Sigmoid colon (tissue), 7 donors: ENCODE data around the gene BRIX1. TPM values are rescaled to one million over a fixed set of nuclear protein-coding genes. Genes with fewer than 3 reads are reported as not detected.

Experiments
- DNase-seq: peaks from one replicate; pipeline ENCODE4 v3.0.0-alpha.2; 2019
- H3K27ac ChIP-seq, 4 donors: fragments of 200-600 bp; sonication (generic); one replicate each; pipeline ENCODE4 v1.5.1; 2016 to 2019; ENCODE audit warnings: mild to moderate bottlenecking in 1 of 4
- H3K27me3 ChIP-seq, 3 donors: fragments of 200-600 bp; sonication (generic); one replicate each; pipeline ENCODE4 v1.5.1; 2019; ENCODE audit warnings: mild to moderate bottlenecking in 1 of 3
- H3K36me3 ChIP-seq, 4 donors: fragments of 200-600 bp; sonication (generic); one replicate each; pipeline ENCODE4 v1.5.1; 2016 to 2019
- H3K4me1 ChIP-seq, 4 donors: fragments of 200-600 bp; sonication (generic); one replicate each; pipeline ENCODE4 v1.5.1; 2017 to 2019
- H3K4me3 ChIP-seq, 4 donors: fragments of 200-600 bp; sonication (generic); one replicate each; pipeline ENCODE4 v1.5.1; 2017 to 2019; ENCODE audit warnings: mild to moderate bottlenecking in 2 of 4, moderate library complexity in 1 of 4
- H3K9me3 ChIP-seq, 4 donors: fragments of 200-600 bp in 3 of 4; sonication (generic) in 3 of 4; one replicate each; pipeline versions ENCODE4 v1.5.1 to v1.6.1; 2013 to 2019
- EP300 ChIP-seq, 4 donors: sonication (generic); formaldehyde crosslinking; IDR thresholded peaks; one replicate each; pipeline ENCODE4 v1.6.1; 2017; ENCODE audit warnings: antibody characterized with exemption in 4 of 4
- POLR2A ChIP-seq, 2 donors: fragments of 450-650 bp; IDR thresholded peaks; one replicate each; pipeline ENCODE4 v1.6.1; 2016; ENCODE audit warnings: antibody characterized with exemption in 2 of 2, mild to moderate bottlenecking in 2 of 2, moderate library complexity in 2 of 2
- POLR2AphosphoS5 ChIP-seq, 4 donors: sonication (generic); formaldehyde crosslinking; IDR thresholded peaks; one replicate each; pipeline ENCODE4 v1.6.1; 2017; ENCODE audit warnings: antibody characterized with exemption in 4 of 4
- WGBS, 2 donors: extraction: QIAGEN DNeasy Blood & Tissue Kit; methylation state at CpG; one replicate each; pipeline ENCODE4 v1.1.7; 2013; 5-methylcytosine and 5-hydroxymethylcytosine counted together
- intact Hi-C: fragments of 100-400 bp; cut with DNase I; formaldehyde crosslinking; loops from one replicate; pipeline ENCODE4 v1.15.1; 2023
- polyA plus RNA-seq, 3 donors: library from polyadenylated mRNA; stranded (reverse); fragments of 200-250 nt; gene quantifications; one replicate each; pipeline ENCODE4 v1.2.3, GENCODE V29; 2013
- total RNA-seq, 4 donors: library from RNA; depleted of rRNA; stranded (reverse); fragments of >200 nt; gene quantifications; one replicate each; pipeline ENCODE4 v1.1.0, GENCODE V29; 2016
- TF ChIP-seq, protein P1 (sequence below), 4 experiments: fragments of 450-650 bp in 3 of 4; fragments of 200-600 bp in 1 of 4; IDR thresholded peaks; one replicate each; pipeline ENCODE4 v1.5.1; 2016 to 2019; ENCODE audit warnings: antibody characterized with exemption in 4 of 4, mild to moderate bottlenecking in 3 of 4, moderate library complexity in 2 of 4
- donor health status: healthy with polysubstance abuse.
- donor health status: Bipolar disorder and iron deficiency.
- donor health status: healthy.

BRIX1 gene
- total and polyA plus RNA-seq, 7 donors: 8.6 to 26.0 (median 20.2) TPM

GRCh38 chr5:34932947-34933346 is 17.4 kb downstream of the BRIX1 start:
- 93 to 95% methylated on average over 2 of the region's 2 CpGs for WGBS, 2 donors
- intact Hi-C loops: no loop called here
- no peak for DNase-seq
- peaks cover 8 to 24% (median 19%) of the 10 kb centered on the region in 4 donors for H3K36me3 ChIP-seq
- H3K9me3 ChIP-seq: no peaks in the 10 kb centered on the region
- no peak overlapping the region for H3K27ac ChIP-seq
- no peaks in the 10 kb centered on the region for H3K27me3 ChIP-seq
- no peak overlapping the region for H3K4me3 ChIP-seq
- H3K4me1 ChIP-seq: peaks cover 0 to 24% (median 19%) of the 10 kb centered on the region in 4 donors
- TF ChIP-seq POLR2A (IDR thresholded peaks at IDR 0.05) (no peak), POLR2AphosphoS5 (IDR thresholded peaks at IDR 0.05) (no peak), EP300 (IDR thresholded peaks at IDR 0.05) (no peak)
- TF ChIP-seq, protein P1, sequence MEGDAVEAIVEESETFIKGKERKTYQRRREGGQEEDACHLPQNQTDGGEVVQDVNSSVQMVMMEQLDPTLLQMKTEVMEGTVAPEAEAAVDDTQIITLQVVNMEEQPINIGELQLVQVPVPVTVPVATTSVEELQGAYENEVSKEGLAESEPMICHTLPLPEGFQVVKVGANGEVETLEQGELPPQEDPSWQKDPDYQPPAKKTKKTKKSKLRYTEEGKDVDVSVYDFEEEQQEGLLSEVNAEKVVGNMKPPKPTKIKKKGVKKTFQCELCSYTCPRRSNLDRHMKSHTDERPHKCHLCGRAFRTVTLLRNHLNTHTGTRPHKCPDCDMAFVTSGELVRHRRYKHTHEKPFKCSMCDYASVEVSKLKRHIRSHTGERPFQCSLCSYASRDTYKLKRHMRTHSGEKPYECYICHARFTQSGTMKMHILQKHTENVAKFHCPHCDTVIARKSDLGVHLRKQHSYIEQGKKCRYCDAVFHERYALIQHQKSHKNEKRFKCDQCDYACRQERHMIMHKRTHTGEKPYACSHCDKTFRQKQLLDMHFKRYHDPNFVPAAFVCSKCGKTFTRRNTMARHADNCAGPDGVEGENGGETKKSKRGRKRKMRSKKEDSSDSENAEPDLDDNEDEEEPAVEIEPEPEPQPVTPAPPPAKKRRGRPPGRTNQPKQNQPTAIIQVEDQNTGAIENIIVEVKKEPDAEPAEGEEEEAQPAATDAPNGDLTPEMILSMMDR (IDR thresholded peaks at IDR 0.05): no peak

- H3K9me3 ChIP-seq: no peaks in the 10 kb centered on the region
- no peaks in the 10 kb centered on the region for H3K4me1 ChIP-seq
- H3K36me3 ChIP-seq: peaks cover 19 to 93% (median 31%) of the 10 kb centered on the region in 4 donors
- TF ChIP-seq EP300 (IDR thresholded peaks at IDR 0.05) (no peak), POLR2AphosphoS5 (IDR thresholded peaks at IDR 0.05) (no peak), POLR2A (IDR thresholded peaks at IDR 0.05) (no peak)
- TF ChIP-seq, protein P1 (IDR thresholded peaks at IDR 0.05): no peak
- DNase-seq: no peak
- H3K27ac ChIP-seq: no peak overlapping the region
- 94 to 96% methylated on average over 3 of the region's 3 CpGs for WGBS, 2 donors
- H3K27me3 ChIP-seq: no peaks in the 10 kb centered on the region
- no peak overlapping the region for H3K4me3 ChIP-seq
- intact Hi-C loops: no loop called here
These were observed 26.4 kb downstream of the BRIX1 start for GRCh38 chr5:34941936-34942335.

GRCh38 chr5:34944044-34944443 is 28.5 kb downstream of the BRIX1 start:
- no peak overlapping the region for H3K27ac ChIP-seq
- TF ChIP-seq EP300 (IDR thresholded peaks at IDR 0.05): no peak
- TF ChIP-seq, protein P1 (IDR thresholded peaks at IDR 0.05): no peak
- no peak for TF ChIP-seq POLR2A (IDR thresholded peaks at IDR 0.05)
- no peak for TF ChIP-seq POLR2AphosphoS5 (IDR thresholded peaks at IDR 0.05)
- H3K9me3 ChIP-seq: no peaks in the 10 kb centered on the region
- peaks cover under 1 to 90% (median 19%) of the 10 kb centered on the region in 4 donors for H3K36me3 ChIP-seq
- intact Hi-C loops: no loop called here
- no peak for DNase-seq
- 98% methylated on average over 2 of the region's 2 CpGs for WGBS, 2 donors
- H3K27me3 ChIP-seq: no peaks in the 10 kb centered on the region
- no peak overlapping the region for H3K4me3 ChIP-seq
- H3K4me1 ChIP-seq: no peaks in the 10 kb centered on the region

- Histone ChIP-seq H3K4me1 (no peaks in the 10 kb centered on the region), H3K4me3 (no peak overlapping the region), H3K27me3 (no peaks in the 10 kb centered on the region), H3K36me3 (peaks cover 0 to 88% (median 19%) of the 10 kb centered on the region in 4 donors), H3K27ac (no peak overlapping the region), H3K9me3 (no peaks in the 10 kb centered on the region)
- no peak for DNase-seq
- intact Hi-C loops: no loop called here
- 89 to 94% methylated on average over 11 of the region's 11 CpGs for whole genome bisulfite sequencing, 2 donors
- TF ChIP-seq EP300 (IDR thresholded peaks at IDR 0.05) (no peak), POLR2A (IDR thresholded peaks at IDR 0.05) (no peak), POLR2AphosphoS5 (IDR thresholded peaks at IDR 0.05) (no peak)
- TF ChIP-seq, protein P1 (IDR thresholded peaks at IDR 0.05): no peak
These were observed 29.0 kb downstream of the BRIX1 start for GRCh38 chr5:34944460-34945047.

DNA sequence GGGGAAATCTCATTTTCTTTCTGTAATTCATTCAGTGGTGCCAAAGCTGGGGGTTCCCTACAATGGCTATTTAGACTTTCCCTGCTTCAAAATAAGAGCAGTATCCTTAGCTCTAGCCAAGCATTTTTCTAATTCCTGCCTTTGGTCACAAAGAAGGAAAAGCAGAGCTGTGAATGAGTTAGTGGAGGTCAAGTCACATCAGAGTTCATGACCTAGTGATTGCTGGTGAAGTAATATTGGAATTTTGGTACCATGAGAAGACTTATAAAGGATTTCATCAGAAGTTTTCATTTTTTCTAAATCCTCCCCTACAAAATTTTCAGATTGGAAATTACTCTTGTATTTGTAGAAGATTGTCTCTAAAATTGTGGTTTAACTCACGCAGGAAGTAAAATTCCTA is 41.8 kb downstream of the BRIX1 start:
- intact Hi-C loops: no loop called here
- WGBS, 2 donors: 98 to 100% methylated on average over 1 of the region's 1 CpG
- H3K9me3 ChIP-seq: no peaks in the 10 kb centered on the region
- peaks cover 0 to 29% (median 5%) of the 10 kb centered on the region in 4 donors for H3K36me3 ChIP-seq
- DNase-seq: no peak
- H3K4me1 ChIP-seq: no peaks in the 10 kb centered on the region
- no peak overlapping the region for H3K27ac ChIP-seq
- TF ChIP-seq, protein P1 (IDR thresholded peaks at IDR 0.05): no peak
- TF ChIP-seq POLR2AphosphoS5 (IDR thresholded peaks at IDR 0.05): no peak
- no peak for TF ChIP-seq EP300 (IDR thresholded peaks at IDR 0.05)
- no peak for TF ChIP-seq POLR2A (IDR thresholded peaks at IDR 0.05)
- no peak overlapping the region for H3K4me3 ChIP-seq
- no peaks in the 10 kb centered on the region for H3K27me3 ChIP-seq
